SJSA1 (cell line): ENCODE results near the gene GFM2. TPM values are rescaled to one million over a fixed set of nuclear protein-coding genes. Genes with fewer than 3 reads are reported as not detected.
"Not testable (repeated sequence)": the region's sequence is repeated elsewhere in the genome, so short reads cannot be mapped to it uniquely, and the experiment has no call there.

Source experiments
- DNase-seq, 2 experiments: peaks; one replicate each; pipeline ENCODE4 v3.0.0-alpha.2; 2015 to 2020; ENCODE audit warnings: low spot score in 2 of 2, low read depth in 1 of 2
- H3K27ac ChIP-seq: fragments of 250-450 bp; sonication (Bioruptor Pico); 2 replicates; pipeline ENCODE4 v1.5.1; 2020; ENCODE audit warnings: mild to moderate bottlenecking, moderate library complexity
- H3K27me3 ChIP-seq: fragments of 250-450 bp; sonication (Bioruptor Pico); replicated peaks from 2 replicates; pipeline ENCODE4 v1.5.1; 2020; ENCODE audit warnings: mild to moderate bottlenecking, moderate library complexity
- H3K36me3 ChIP-seq: fragments of 250-450 bp; sonication (Bioruptor Pico); 2 replicates; pipeline ENCODE4 v1.5.1; 2020; ENCODE audit warnings: mild to moderate bottlenecking
- H3K4me1 ChIP-seq: fragments of 250-450 bp; sonication (Bioruptor Pico); replicated peaks from 2 replicates; pipeline ENCODE4 v1.6.1; 2021; ENCODE audit warnings: mild to moderate bottlenecking
- H3K4me3 ChIP-seq: fragments of 250-450 bp; sonication (Bioruptor Pico); 2 replicates; pipeline ENCODE4 v1.5.1; 2020; ENCODE audit warnings: mild to moderate bottlenecking
- H3K9me3 ChIP-seq: fragments of 250-450 bp; sonication (Bioruptor Pico); replicated peaks from 2 replicates; pipeline ENCODE4 v1.5.1; 2020; ENCODE audit warnings: mild to moderate bottlenecking
- total RNA-seq: library from RNA; depleted of rRNA; stranded (reverse); fragments of >200 nt; shearing (Covaris generic); gene quantifications from 2 replicates; pipeline ENCODE4 v1.2.3, GENCODE V29; 2014; rRNA removed

The GFM2 gene
- total RNA-seq, 1 experiment from 2014 or later: 67.3 TPM

GRCh38 chr5:74684900-74685851 is 81.7 kb downstream of the GFM2 start, which contains the start of gene HEXB:
Gene HEXB, plus strand, starts transcription at chr5:74685233. Its CDS starts 28 bp downstream, at chr5:74685261.
- Histone ChIP-seq H3K4me3 (peak within 1 kb of the TSS; percentile 80), H3K36me3 (peaks cover 21% of the 10 kb centered on the region), H3K27me3 (no peaks in the 10 kb centered on the region), H3K9me3 (no peaks in the 10 kb centered on the region), H3K27ac (peak within 1 kb of the TSS; percentile 69), H3K4me1 (peaks cover 36% of the 10 kb centered on the region)
- DNase-seq: peak; percentile 83 to 91

DNA sequence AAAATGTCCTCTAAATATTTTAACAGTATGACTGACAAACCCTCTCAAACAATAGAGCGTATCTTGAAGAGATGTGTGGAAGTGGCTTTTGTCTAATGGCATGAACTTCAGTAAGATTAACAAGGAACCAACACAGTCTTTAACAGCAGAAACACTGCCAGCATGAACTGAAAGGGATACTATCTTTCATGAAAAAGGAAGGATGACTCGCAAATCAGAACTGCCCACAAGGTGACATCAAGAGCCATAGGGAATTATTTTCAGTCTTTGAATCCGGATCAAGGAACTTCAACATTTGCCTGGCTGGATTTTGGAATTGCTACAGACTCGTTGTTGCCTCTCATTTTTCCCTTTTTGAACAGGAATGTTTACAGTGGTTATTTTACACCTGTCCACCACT is 87.0 kb downstream of the GFM2 start:
- DNase-seq: peak in 1 of 2 experiments; percentile 23
- Histone ChIP-seq H3K27ac (no peak overlapping the region), H3K4me3 (no peak overlapping the region), H3K36me3 (no peaks in the 10 kb centered on the region), H3K27me3 (no peaks in the 10 kb centered on the region), H3K9me3 (no peaks in the 10 kb centered on the region), H3K4me1 (peaks cover 25% of the 10 kb centered on the region)

- H3K4me3 ChIP-seq: not testable (repeated sequence)
These were observed 87.6 kb downstream of the GFM2 start for GRCh38 chr5:74679300-74679699.

GRCh38 chr5:74678123-74678522 is 88.8 kb downstream of the GFM2 start:
- H3K4me3 ChIP-seq, H3K9me3 ChIP-seq, H3K36me3 ChIP-seq, DNase-seq, H3K27ac ChIP-seq, H3K27me3 ChIP-seq: not testable (repeated sequence)
- H3K4me1 ChIP-seq: peaks cover 24% of the 10 kb centered on the region

More at GRCh38 chr5:74679300-74679699, 87.6 kb downstream of the GFM2 start:
- not testable (repeated sequence) for H3K27me3 ChIP-seq, H3K36me3 ChIP-seq, DNase-seq, H3K27ac ChIP-seq, H3K9me3 ChIP-seq
- H3K4me1 ChIP-seq: peaks cover 21% of the 10 kb centered on the region

GRCh38 chr5:74676466-74676865 is 90.5 kb downstream of the GFM2 start:
- H3K4me3 ChIP-seq, H3K9me3 ChIP-seq, H3K36me3 ChIP-seq, DNase-seq, H3K27me3 ChIP-seq: not testable (repeated sequence)
- Histone ChIP-seq H3K4me1 (peaks cover 19% of the 10 kb centered on the region), H3K27ac (peak overlapping the region; percentile 76)

GRCh38 chr5:74673011-74673790 is 93.7 kb downstream of the GFM2 start:
- Histone ChIP-seq H3K36me3 (no peaks in the 10 kb centered on the region), H3K4me1 (peaks cover 23% of the 10 kb centered on the region), H3K27me3 (no peaks in the 10 kb centered on the region), H3K27ac (no peak overlapping the region), H3K9me3 (no peaks in the 10 kb centered on the region), H3K4me3 (no peak overlapping the region)
- peak in 1 of 2 experiments; percentile 35 for DNase-seq

DNA sequence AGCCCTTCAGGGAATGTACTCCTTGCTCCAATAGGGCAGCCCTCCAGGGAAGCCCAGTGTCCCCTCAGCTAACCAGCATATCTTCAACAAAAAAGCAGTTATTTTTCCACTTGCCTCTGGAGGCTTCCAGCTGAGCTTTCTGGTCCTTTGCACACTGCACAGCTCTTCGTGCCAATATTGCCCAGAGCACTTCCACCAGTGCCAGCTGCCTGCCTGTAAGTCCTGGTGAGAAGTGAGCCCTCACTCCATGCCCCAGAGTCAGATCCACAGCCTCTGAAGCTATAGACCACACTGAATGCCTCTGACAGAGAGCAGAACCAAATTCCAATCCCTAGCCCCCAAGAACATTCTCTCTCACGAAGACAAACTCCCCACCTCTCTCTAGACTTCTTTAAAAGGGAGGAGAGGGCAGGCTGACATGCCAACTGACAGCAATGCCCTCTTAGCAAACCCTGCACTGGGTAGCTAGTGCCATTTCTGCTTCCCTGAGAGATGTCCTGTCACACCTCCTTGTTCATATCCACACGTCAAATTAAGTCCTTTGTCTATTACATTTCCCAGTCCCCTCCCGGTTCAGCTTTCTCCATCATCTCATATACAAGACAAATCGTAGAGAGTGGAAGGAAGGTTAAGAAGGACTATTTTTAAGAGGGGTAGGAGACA is 94.6 kb downstream of the GFM2 start:
- no peak overlapping the region for H3K27ac ChIP-seq
- no peak overlapping the region for H3K4me3 ChIP-seq
- no peaks in the 10 kb centered on the region for H3K9me3 ChIP-seq
- no peaks in the 10 kb centered on the region for H3K27me3 ChIP-seq
- no peak for DNase-seq
- no peaks in the 10 kb centered on the region for H3K36me3 ChIP-seq
- peaks cover 18% of the 10 kb centered on the region for H3K4me1 ChIP-seq

Other genes starting within 250 kb of the GFM2 start
- gene ENC1, start 126.4 kb downstream of the GFM2 start, total RNA-seq: 31.3 and 34.0 TPM in 2 replicates
- gene HEXB, start 81.9 kb downstream of the GFM2 start, total RNA-seq: 301 and 394 TPM in 2 replicates
- gene NSA2, start 132 bp upstream of the GFM2 start, total RNA-seq: 128 and 150 TPM in 2 replicates
- gene FAM169A, start 99.3 kb upstream of the GFM2 start, total RNA-seq: 16.5 and 21.9 TPM in 2 replicates